Mammary epithelial cell (primary cell): ENCODE data around the gene HASPIN.

Experiments used
- CTCF ChIP-seq, 2 donors: IDR thresholded peaks in 1 of 2; conservative IDR thresholded peaks in 1 of 2; 2 replicates each; pipeline ENCODE4 v1.5.1; 2011 to 2012; ENCODE audit warnings: inconsistent platforms in 2 of 2, low read length in 2 of 2, mild to moderate bottlenecking in 2 of 2, control low read depth in 1 of 2, low read depth in 1 of 2; ENCODE audit not compliant: insufficient read depth in 1 of 2; ENCODE audit errors: extremely low read depth in 1 of 2
- EZH2 ChIP-seq: IDR thresholded peaks from 2 replicates; pipeline ENCODE4 v1.6.1; 2012; ENCODE audit warnings: low read length, inconsistent platforms, borderline replicate concordance

- no peak for TF ChIP-seq CTCF (conservative IDR thresholded peaks at IDR 0.05 in 1 of 2, IDR thresholded peaks at IDR 0.05 in 1 of 2; ENCODE audit: extremely low read depth in 1 of 2, insufficient read depth in 1 of 2, low read depth in 1 of 2, low read length in 2 of 2)
- TF ChIP-seq EZH2 = no peak
Observed at GRCh38 chr17:3708366-3708765, 15.3 kb upstream of the HASPIN start.
